AG04450 (cell line): ENCODE results near the gene ADAM23. TPM values are rescaled to one million over a fixed set of nuclear protein-coding genes. Genes with fewer than 3 reads are reported as not detected.

Experiments used
- CTCF ChIA-PET: fragments of 300-600, 350-600 bp; formaldehyde crosslinking; extraction: SDS; loops from one replicate; lab custom pipeline; 2022; ENCODE audit warnings: antibody characterized with exemption, inconsistent platforms; lab: Charles Lee
- POLR2A ChIA-PET: fragments of 350-600 bp; formaldehyde crosslinking; extraction: SDS; loops from one replicate; lab custom pipeline; 2021; ENCODE audit warnings: antibody characterized with exemption, inconsistent platforms; lab: Yijun Ruan, JAX
- DNase-seq: peaks from one replicate; pipeline ENCODE4 v3.0.0-alpha.2; 2011; ENCODE audit warnings: low read depth, low spot score
- H3K27ac ChIP-seq: one replicate; pipeline ENCODE4 v1.5.1; 2012; ENCODE audit warnings: low read depth, low read length, control low read depth
- H3K27me3 ChIP-seq: one replicate; pipeline ENCODE4 v1.6.0; 2012; ENCODE audit warnings: low read length; ENCODE audit not compliant: control insufficient read depth, insufficient read depth
- H3K4me3 ChIP-seq: 2 replicates; pipeline ENCODE4 v1.5.1; 2011; ENCODE audit warnings: mild to moderate bottlenecking, low read depth, low read length, control low read depth
- H3K9me3 ChIP-seq: 2 replicates; pipeline ENCODE4 v1.5.1; 2012; ENCODE audit warnings: low read length; ENCODE audit not compliant: control insufficient read depth, insufficient read depth
- CTCF ChIP-seq: IDR thresholded peaks from 2 replicates; pipeline ENCODE4 v1.5.1; 2011; ENCODE audit warnings: low read depth, low read length, control low read depth, inconsistent platforms
- polyA plus RNA-seq: library from polyadenylated mRNA; depleted of rRNA; stranded (reverse); fragments of >200 nt; gene quantifications from 2 replicates; pipeline ENCODE4 v1.2.3, GENCODE V29; 2011

ADAM23 gene
- polyA plus RNA-seq, 1 experiment, result 6.6 TPM

GRCh38 chr2:206457188-206457634, 13.9 kb downstream of the ADAM23 start:
- ChIA-PET POLR2A (no interaction called here), CTCF (no interaction called here)
- DNase-seq, result no peak
- no peak overlapping the region for H3K27ac ChIP-seq
- no peaks in the 10 kb centered on the region for H3K9me3 ChIP-seq
- no peak overlapping the region for H3K4me3 ChIP-seq
- H3K27me3 ChIP-seq, result no peaks in the 10 kb centered on the region
- no peak for TF ChIP-seq CTCF

GRCh38 chr2:206462240-206462854, 19.0 kb downstream of the ADAM23 start:
- CTCF ChIA-PET, result no interaction called here
- no peak overlapping the region for H3K4me3 ChIP-seq
- no peak for DNase-seq
- H3K27me3 ChIP-seq, result no peaks in the 10 kb centered on the region
- H3K27ac ChIP-seq, result no peak overlapping the region
- TF ChIP-seq CTCF, result no peak
- POLR2A ChIA-PET, result no interaction called here
- H3K9me3 ChIP-seq, result no peaks in the 10 kb centered on the region

DNA sequence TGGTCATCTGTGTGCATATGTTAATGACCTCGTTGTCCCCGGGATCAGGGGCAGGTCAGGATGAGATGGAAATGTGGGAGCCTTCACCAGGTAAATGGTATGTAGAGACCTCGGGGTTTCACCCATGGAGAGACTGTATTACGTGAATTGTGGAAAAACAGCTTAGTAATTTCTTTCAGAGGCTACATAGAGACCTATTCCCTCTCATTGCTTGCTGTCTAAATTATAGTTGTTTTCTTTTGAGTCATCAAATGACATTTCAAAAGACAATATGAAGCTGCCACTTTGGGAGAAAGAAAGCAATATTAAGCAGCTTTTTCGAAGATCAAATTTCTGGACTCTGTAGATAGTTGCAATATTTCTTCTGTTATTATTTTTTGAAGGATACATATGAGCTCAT, 20.4 kb downstream of the ADAM23 start:
- Histone ChIP-seq H3K27ac (no peak overlapping the region), H3K27me3 (no peaks in the 10 kb centered on the region), H3K9me3 (no peaks in the 10 kb centered on the region), H3K4me3 (no peak overlapping the region)
- ChIA-PET POLR2A (no interaction called here), CTCF (interaction anchor here (0.5 kb wide), 1 partner anchor 456 kb away, joined by 4 read pairs; no protein-coding TSS in a partner anchor)
- no peak for TF ChIP-seq CTCF
- DNase-seq, result no peak

DNA sequence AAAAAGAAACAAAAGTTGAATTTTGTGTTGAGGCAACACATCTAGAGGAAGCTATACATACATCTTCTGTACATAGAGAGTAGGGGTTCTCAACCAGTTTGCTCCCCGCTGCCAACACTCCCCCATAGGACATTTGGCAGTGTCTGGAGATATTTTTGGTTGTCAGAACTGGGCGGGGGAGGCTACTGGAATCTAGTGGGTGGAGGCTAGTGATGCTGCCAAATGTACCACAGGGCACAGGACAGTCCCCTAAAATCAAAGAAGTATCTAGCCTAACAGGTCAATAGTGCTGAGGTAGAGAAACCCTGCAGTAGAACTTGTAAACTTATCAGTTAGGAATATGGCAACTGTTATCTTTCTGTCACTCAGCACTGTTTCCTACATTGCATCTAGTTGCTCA, 21.3 kb downstream of the ADAM23 start:
- CTCF ChIA-PET, result no interaction called here

More for the DNA sequence above, 21.3 kb downstream of the ADAM23 start:
- no peak for TF ChIP-seq CTCF
- no peaks in the 10 kb centered on the region for H3K27me3 ChIP-seq
- no peak for DNase-seq
- no peak overlapping the region for H3K4me3 ChIP-seq
- no peaks in the 10 kb centered on the region for H3K9me3 ChIP-seq
- H3K27ac ChIP-seq, result no peak overlapping the region
- POLR2A ChIA-PET, result no interaction called here
